ENCODE results near the gene ITPRIPL2.

- TF ChIP-seq POLR2A (IDR thresholded peaks at IDR 0.05; ENCODE audit: low read depth, low read length) (no peak), CTCF (conservative IDR thresholded peaks at IDR 0.05; ENCODE audit: low read depth, low read length) (no peak), CEBPB (IDR thresholded peaks at IDR 0.05; ENCODE audit: low read depth, low read length) (peak; percentile 37; the same call in 1 of the 2 replicates), MXI1 (IDR thresholded peaks at IDR 0.05; ENCODE audit: borderline replicate concordance, low read depth, low read length) (no peak), RAD21 (IDR thresholded peaks at IDR 0.05; ENCODE audit: low read length) (no peak)
- TF ChIP-seq, protein P1, sequence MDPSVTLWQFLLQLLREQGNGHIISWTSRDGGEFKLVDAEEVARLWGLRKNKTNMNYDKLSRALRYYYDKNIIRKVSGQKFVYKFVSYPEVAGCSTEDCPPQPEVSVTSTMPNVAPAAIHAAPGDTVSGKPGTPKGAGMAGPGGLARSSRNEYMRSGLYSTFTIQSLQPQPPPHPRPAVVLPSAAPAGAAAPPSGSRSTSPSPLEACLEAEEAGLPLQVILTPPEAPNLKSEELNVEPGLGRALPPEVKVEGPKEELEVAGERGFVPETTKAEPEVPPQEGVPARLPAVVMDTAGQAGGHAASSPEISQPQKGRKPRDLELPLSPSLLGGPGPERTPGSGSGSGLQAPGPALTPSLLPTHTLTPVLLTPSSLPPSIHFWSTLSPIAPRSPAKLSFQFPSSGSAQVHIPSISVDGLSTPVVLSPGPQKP (IDR thresholded peaks at IDR 0.05; ENCODE audit: borderline replicate concordance, low read depth, low read length): no peak
Observed at GRCh38 chr16:19118938-19119431, 5.2 kb downstream of the ITPRIPL2 start.
